ENCODE data around the gene RPAIN.

RPAIN gene

GRCh38 chr17:5478992-5479391, 59.0 kb downstream of the RPAIN start:
- in situ Hi-C loops (cut with HindIII; ENCODE audit: low pct_ligation_motif_present, low sequenced_read_pairs) = no loop called here
- DNase-seq = no peak
- no peak overlapping the region for H3K27ac ChIP-seq
- no peaks in the 10 kb centered on the region for H3K27me3 ChIP-seq (replicated peaks)
- peaks cover 49% of the 10 kb centered on the region for H3K36me3 ChIP-seq (replicated peaks)
- no peak for TF ChIP-seq CTCF (IDR thresholded peaks at IDR 0.05; ENCODE audit: low read depth, low read length, missing control alignments)
- no peak overlapping the region for H3K4me3 ChIP-seq (ENCODE audit: low read depth, low read length)

- peaks cover 35% of the 10 kb centered on the region for H3K36me3 ChIP-seq (replicated peaks)
- in situ Hi-C loops (cut with HindIII; ENCODE audit: low pct_ligation_motif_present, low sequenced_read_pairs) = no loop called here
- DNase-seq = no peak
- no peak for TF ChIP-seq CTCF (IDR thresholded peaks at IDR 0.05; ENCODE audit: low read depth, low read length, missing control alignments)
- no peak overlapping the region for H3K4me3 ChIP-seq (ENCODE audit: low read depth, low read length)
- H3K27me3 ChIP-seq (replicated peaks) = no peaks in the 10 kb centered on the region
- H3K27ac ChIP-seq = no peak overlapping the region
Measured at GRCh38 chr17:5480962-5481361, 61.0 kb downstream of the RPAIN start.

- peaks cover 33% of the 10 kb centered on the region for H3K36me3 ChIP-seq (replicated peaks)
- in situ Hi-C loops (cut with HindIII; ENCODE audit: low pct_ligation_motif_present, low sequenced_read_pairs) = no loop called here
- no peak overlapping the region for H3K27ac ChIP-seq
- no peaks in the 10 kb centered on the region for H3K27me3 ChIP-seq (replicated peaks)
- TF ChIP-seq CTCF (IDR thresholded peaks at IDR 0.05; ENCODE audit: low read depth, low read length, missing control alignments) = no peak
- no peak overlapping the region for H3K4me3 ChIP-seq (ENCODE audit: low read depth, low read length)
- DNase-seq = no peak
Measured at GRCh38 chr17:5481451-5481850, 61.5 kb downstream of the RPAIN start.
